GM10248 (cell line): ENCODE results near the gene KLK10.

Experiments used
- CTCF ChIA-PET: fragments of 300-600 bp; sonication (Branson Sonifier 250); formaldehyde crosslinking; extraction: SDS; loops from one replicate; lab custom pipeline; 2021; ENCODE audit warnings: antibody characterized with exemption; lab: Yijun Ruan, JAX
- POLR2A ChIA-PET: fragments of 350-650 bp; sonication (Branson Sonifier 250); formaldehyde crosslinking; extraction: SDS; loops from one replicate; lab custom pipeline; 2020; ENCODE audit warnings: antibody characterized with exemption; lab: Yijun Ruan, JAX
- DNase-seq: peaks from one replicate; pipeline ENCODE4 v3.0.0; 2012; ENCODE audit errors: extremely low spot score
- TF ChIP-seq, protein P1 (sequence below): IDR thresholded peaks from 2 replicates; pipeline ENCODE4 v1.5.1; 2012; ENCODE audit warnings: mild to moderate bottlenecking, low read depth; ENCODE audit errors: extremely low read depth, missing control alignments, control extremely low read depth

KLK10 gene

DNA sequence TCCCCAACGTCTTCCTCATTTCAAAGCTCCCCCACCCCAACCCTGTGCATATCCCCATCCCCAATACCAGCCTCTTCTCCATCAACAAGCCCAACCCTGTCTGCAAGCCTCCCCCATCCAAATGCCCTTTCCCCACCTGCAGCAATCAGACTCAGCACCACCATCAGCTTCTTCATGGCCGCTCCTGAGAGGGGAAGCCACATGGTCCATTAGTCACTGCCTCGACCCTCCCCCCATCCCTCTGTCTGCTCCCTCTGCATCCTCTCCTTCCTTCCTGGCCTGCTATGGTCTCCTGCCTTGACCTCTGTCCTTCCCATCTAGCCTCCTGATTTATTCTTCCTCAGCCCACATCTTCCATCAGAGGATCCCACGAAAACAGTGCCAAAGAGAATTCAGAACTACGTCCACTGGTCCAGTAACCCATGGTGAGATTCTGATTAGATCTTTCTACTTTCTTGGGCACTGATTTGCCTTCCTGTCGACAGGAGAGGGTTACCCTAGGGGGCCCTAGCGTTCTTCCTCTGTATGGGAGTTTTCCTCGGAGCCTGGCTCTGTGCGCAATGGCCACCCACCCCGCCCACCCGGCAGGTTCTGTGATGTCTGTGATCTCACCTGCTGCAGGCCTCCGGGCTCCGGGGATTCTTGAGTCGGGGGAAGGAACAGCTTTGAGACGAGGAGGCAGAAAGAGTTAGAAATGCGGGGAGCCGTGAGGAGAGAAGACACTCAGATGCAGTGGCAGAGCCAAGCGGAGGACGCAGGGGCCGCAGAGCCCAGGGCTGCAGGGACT, 51.4 kb downstream of the KLK10 start:
- ChIA-PET POLR2A (no interaction called here), CTCF (no interaction called here)
- TF ChIP-seq, protein P1, sequence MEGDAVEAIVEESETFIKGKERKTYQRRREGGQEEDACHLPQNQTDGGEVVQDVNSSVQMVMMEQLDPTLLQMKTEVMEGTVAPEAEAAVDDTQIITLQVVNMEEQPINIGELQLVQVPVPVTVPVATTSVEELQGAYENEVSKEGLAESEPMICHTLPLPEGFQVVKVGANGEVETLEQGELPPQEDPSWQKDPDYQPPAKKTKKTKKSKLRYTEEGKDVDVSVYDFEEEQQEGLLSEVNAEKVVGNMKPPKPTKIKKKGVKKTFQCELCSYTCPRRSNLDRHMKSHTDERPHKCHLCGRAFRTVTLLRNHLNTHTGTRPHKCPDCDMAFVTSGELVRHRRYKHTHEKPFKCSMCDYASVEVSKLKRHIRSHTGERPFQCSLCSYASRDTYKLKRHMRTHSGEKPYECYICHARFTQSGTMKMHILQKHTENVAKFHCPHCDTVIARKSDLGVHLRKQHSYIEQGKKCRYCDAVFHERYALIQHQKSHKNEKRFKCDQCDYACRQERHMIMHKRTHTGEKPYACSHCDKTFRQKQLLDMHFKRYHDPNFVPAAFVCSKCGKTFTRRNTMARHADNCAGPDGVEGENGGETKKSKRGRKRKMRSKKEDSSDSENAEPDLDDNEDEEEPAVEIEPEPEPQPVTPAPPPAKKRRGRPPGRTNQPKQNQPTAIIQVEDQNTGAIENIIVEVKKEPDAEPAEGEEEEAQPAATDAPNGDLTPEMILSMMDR, result no peak
- no peak for DNase-seq

DNA sequence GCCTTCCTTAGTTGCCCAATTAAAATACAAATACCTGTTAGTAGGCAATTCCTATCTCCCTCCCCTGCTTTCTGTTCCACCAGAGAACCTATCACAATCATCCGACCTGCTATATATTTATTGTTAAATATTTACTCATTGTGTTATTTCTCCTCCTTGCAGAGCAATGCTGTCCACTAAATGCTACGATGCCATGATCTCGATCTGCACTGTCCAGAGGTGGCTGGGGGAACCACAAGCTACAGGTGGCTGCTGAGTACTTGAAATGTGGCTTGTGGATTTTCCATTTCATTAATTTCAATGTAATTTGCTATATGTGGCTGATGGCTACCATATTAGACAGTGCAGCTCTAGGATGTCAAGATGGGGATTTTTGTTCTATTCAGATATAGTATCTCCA, 55.2 kb downstream of the KLK10 start:
- POLR2A ChIA-PET, result no interaction called here

DNA sequence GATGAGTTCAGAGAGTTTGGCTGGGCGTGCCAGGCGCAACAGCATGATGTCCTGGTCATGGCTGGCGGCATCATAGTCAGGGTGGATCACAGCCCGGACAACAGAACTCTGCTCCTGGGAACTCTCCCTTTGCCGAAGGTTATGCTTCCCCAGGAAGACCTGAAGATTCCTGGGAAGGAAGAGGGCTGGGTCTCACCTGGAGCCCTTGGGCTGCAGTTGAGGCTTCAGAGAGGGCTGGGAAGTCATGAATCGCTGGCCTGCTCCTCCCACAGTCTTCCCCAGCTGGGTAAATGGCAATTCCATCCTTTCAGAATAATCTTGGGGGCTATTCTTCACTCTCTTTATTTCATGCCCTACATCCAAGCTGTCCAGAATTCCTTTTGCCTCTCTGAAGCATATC, 56.1 kb downstream of the KLK10 start:
- CTCF ChIA-PET, result no interaction called here
- TF ChIP-seq, protein P1, result no peak
- DNase-seq, result no peak
- POLR2A ChIA-PET, result no interaction called here

More for the DNA sequence above, 55.2 kb downstream of the KLK10 start:
- no peak for DNase-seq
- TF ChIP-seq, protein P1, result no peak
- CTCF ChIA-PET, result no interaction called here
